Mucosa of descending colon (tissue), 3 donors: ENCODE data around the gene ESR1. TPM values are rescaled to one million over a fixed set of nuclear protein-coding genes. Genes with fewer than 3 reads are reported as not detected.

Experiments
- ATAC-seq: fragments of 200-7000 bp; cut with Tn5 transposase; one replicate; pipeline ENCODE4 v1.9.1; 2020; ENCODE audit warnings: mild to moderate bottlenecking, moderate library complexity
- DNase-seq, 3 donors: peaks; one replicate each; pipeline ENCODE4 v3.0.0-alpha.2; 2020
- H3K36me3 ChIP-seq: fragments of 200-600 bp; one replicate; pipeline ENCODE4 v1.8.0; 2021; ENCODE audit warnings: low read depth, mild to moderate bottlenecking
- H3K4me1 ChIP-seq: fragments of 200-600 bp; one replicate; pipeline ENCODE4 v1.8.0; 2021; ENCODE audit warnings: low read depth, mild to moderate bottlenecking
- H3K4me3 ChIP-seq: fragments of 200-600 bp; one replicate; pipeline ENCODE4 v1.8.0; 2021; ENCODE audit warnings: mild to moderate bottlenecking
- H3K9me3 ChIP-seq: fragments of 200-600 bp; one replicate; pipeline ENCODE4 v1.8.0; 2021; ENCODE audit warnings: mild to moderate bottlenecking
- intact Hi-C, 2 donors: fragments of 100-400 bp; cut with DNase I in 1 of 2; cut with micrococcal nuclease in 1 of 2; formaldehyde crosslinking; loops; one replicate each; pipeline versions ENCODE4 v1.11.0 to v1.11.1; 2022; cut with DNase I, micrococcal nuclease
- total RNA-seq, 3 donors: library from RNA; stranded (reverse); fragmentation: NEBNext Ultra II Directional in 2 of 3; extraction: Animal tissue kit (Norgen Biotek cat#: 25700) in 2 of 3; gene quantifications; one replicate each; pipeline versions ENCODE4 v1.2.1 to v1.2.4, GENCODE V29; 2021 to 2023
- TF ChIP-seq, protein P1 (sequence below): fragments of 200-600 bp; IDR thresholded peaks from one replicate; pipeline ENCODE4 v1.8.0; 2022; ENCODE audit warnings: antibody characterized with exemption, mild to moderate bottlenecking
- donor health status: DM: no; HTN: no; CAD: no; lungs with moderate emphysema.
- donor health status: DM: no; HTN: no; CAD: no.
- donor health status: DM: no; HTN: yes; CAD: no.

ESR1 gene
- total RNA-seq, 3 donors from 2014 or later, result 0.55 to 1.6 (median 0.82) TPM

DNA sequence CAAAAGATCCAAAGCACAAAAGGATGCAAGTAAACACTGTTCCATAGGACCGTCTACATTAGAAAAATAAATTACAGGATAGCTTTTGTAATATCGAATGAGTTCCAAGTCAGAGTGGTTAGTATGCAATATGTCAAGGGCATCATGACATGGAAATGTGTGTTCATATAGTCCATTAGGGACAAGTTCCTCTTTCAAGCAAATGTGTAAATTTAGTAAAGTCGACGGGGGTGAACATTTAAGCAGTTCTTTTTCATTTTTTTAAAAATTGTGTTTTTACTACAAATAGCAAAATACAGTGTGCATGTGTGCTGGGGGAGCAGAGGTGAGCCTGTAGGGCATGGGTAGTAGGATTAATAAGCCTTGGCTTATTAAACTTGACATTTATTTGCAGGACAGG lies 359.0 kb downstream of the ESR1 start:
- DNase-seq (no peak), ATAC-seq (no peak)
- intact Hi-C loops, result no loop called here
- Histone ChIP-seq H3K4me1 (no peaks in the 10 kb centered on the region), H3K4me3 (no peak overlapping the region), H3K9me3 (no peaks in the 10 kb centered on the region), H3K36me3 (no peaks in the 10 kb centered on the region)
- TF ChIP-seq, protein P1, sequence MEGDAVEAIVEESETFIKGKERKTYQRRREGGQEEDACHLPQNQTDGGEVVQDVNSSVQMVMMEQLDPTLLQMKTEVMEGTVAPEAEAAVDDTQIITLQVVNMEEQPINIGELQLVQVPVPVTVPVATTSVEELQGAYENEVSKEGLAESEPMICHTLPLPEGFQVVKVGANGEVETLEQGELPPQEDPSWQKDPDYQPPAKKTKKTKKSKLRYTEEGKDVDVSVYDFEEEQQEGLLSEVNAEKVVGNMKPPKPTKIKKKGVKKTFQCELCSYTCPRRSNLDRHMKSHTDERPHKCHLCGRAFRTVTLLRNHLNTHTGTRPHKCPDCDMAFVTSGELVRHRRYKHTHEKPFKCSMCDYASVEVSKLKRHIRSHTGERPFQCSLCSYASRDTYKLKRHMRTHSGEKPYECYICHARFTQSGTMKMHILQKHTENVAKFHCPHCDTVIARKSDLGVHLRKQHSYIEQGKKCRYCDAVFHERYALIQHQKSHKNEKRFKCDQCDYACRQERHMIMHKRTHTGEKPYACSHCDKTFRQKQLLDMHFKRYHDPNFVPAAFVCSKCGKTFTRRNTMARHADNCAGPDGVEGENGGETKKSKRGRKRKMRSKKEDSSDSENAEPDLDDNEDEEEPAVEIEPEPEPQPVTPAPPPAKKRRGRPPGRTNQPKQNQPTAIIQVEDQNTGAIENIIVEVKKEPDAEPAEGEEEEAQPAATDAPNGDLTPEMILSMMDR, result no peak

DNA sequence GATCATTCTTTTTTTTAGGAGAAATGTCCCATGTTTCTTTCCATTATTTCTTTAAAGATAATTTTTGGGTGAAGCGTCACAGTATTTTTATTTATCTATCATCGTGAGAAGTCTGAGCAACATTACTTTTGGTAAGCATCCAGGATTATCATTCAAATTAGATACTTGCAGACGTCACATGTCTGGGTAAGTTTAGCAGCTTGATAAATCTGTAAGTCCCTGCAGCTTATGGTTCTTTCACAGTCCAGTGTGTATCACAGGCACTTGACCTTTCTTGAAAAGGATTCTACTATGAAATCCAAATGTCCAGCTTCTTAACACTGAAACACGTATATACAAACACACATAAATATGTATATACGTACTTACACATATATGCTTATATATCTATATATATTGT lies 359.4 kb downstream of the ESR1 start:
- ATAC-seq (no peak), DNase-seq (no peak)
- Histone ChIP-seq H3K9me3 (no peaks in the 10 kb centered on the region), H3K4me1 (no peaks in the 10 kb centered on the region), H3K4me3 (no peak overlapping the region), H3K36me3 (no peaks in the 10 kb centered on the region)
- TF ChIP-seq, protein P1, result no peak
- intact Hi-C loops, result no loop called here

DNA sequence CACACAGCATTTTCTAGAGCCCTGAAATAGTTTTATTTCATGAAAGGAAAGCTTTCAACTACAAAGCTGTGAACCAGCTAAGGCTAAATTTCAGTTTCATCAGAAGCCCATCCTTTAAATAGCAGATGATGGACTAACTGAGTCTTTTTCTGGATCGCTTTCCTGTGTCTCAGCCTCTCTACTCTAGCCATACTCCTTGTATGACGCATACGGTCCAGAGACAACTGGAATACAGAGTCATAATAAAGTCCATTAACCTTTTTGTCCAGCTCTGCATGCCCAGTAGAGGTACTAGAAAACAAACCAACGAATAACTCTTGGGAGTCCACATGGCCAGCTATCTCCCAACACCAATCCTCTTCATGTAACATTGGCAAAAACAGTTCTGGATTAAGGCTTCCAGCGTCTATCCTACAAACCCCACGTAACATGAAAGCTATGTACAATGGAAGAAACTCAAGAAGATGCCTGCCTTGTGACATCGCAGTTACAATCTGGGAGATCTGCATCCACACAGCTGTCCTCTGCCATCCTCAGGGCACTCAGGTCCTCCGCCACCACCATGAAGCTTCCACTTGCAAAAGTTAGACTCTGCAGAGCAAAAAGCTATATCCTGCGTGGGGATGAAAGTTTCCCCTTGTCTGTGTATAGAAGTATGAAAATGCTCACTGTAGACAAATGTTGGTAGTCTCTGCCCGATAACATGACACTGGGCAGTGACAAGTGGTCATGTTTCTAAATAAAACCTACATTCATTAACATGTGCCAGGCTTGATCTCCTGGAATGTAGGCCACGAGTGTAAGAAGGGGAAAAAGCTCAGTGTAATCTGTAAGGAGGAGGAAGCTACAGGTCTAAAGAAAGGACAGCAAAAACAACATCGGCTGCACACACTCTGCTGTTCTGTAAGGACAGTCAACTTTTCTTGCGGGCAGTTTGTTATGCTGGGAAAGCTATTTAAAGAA lies 360.4 kb downstream of the ESR1 start:
- Histone ChIP-seq H3K36me3 (no peaks in the 10 kb centered on the region), H3K4me3 (no peak overlapping the region), H3K9me3 (no peaks in the 10 kb centered on the region), H3K4me1 (no peaks in the 10 kb centered on the region)
- DNase-seq (no peak), ATAC-seq (no peak)
- intact Hi-C loops, result no loop called here
- TF ChIP-seq, protein P1, result no peak

DNA sequence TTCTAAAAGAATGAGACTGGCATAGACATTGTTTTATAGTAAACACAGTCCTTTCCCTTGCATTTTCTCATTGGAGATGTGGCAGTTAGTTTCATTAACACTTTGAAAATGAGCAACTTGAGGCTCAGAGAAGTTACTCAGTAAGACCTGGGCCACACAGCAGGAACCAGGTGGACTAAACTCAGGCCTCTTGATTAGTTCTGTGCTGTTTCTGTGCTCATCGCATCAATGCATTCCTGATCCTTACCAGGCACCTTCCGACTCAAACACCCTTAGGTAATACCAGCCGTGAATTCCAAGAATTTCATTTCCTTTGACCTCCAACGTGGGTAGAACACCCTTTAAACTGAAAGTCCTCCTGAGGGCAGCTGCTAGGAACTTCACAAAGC lies 362.8 kb downstream of the ESR1 start:
- Histone ChIP-seq H3K4me3 (no peak overlapping the region), H3K36me3 (no peaks in the 10 kb centered on the region), H3K9me3 (no peaks in the 10 kb centered on the region), H3K4me1 (no peaks in the 10 kb centered on the region)
- TF ChIP-seq, protein P1, result no peak
- intact Hi-C loops, result no loop called here
- ATAC-seq, result no peak
- no peak for DNase-seq

DNA sequence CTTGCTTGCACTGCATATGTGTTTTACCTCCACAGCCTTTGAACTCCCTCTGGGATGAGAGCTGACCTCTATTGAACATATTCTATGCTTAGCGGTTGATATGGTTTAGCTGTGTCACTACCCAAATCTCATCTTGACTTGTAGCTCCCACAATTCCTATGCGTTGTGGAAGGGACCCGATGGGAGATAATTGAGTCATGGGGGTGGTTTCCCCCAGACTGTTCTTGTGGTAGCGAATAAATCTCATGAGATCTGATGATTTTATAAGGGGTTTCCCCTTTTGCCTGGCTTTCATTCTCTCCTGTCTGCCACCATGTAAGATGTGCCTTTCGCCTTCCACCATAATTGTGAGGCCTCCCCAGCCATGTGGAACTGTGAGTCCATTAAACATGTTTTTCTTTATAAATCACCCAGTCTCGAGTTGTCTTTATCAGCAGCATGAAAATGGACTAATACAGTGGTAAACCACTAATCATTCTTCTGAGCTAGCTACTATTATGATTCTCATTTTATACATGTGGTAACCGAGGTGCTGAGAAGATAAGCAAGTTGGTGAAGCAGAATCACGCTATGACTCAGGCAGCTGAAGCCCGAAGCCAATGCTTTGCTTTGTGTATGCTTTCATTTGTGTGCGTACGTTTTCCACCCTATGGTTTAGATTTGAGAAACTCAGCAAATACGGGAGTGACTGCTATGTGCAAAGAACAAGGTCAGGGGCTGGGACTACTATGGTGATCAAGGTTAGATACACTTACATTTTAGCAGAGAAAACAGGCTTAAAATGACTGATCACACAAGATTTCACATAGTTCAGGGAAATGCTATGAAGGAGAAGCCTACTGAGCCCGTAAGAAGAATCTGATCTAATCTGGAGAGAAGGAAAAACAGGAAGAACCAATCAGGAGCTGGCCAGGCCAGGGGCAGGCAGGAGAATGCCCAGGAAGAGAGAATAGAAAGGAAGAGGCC lies 363.5 kb downstream of the ESR1 start:
- TF ChIP-seq, protein P1, result no peak
- intact Hi-C loops, result no loop called here
- no peaks in the 10 kb centered on the region for H3K4me1 ChIP-seq
- DNase-seq (no peak), ATAC-seq (peak; percentile 68)
- no peaks in the 10 kb centered on the region for H3K9me3 ChIP-seq
- no peak overlapping the region for H3K4me3 ChIP-seq
- H3K36me3 ChIP-seq, result no peaks in the 10 kb centered on the region
